Skeletal muscle tissue (tissue), 4 donors: Measurements from ENCODE around the gene CLEC11A. TPM values are rescaled to one million over a fixed set of nuclear protein-coding genes. Genes with fewer than 3 reads are reported as not detected.

Experiments used
- H3K27ac ChIP-seq: one replicate; pipeline ENCODE4 v1.7.0; 2013; ENCODE audit warnings: mild to moderate bottlenecking, low read depth, low read length, inconsistent platforms
- H3K27me3 ChIP-seq, 3 donors: one replicate each; pipeline ENCODE4 v1.7.0; 2013; ENCODE audit warnings: low read length in 3 of 3; ENCODE audit not compliant: control insufficient read depth in 3 of 3, insufficient read depth in 3 of 3
- H3K36me3 ChIP-seq, 3 donors: one replicate each; pipeline ENCODE4 v1.7.0; 2013; ENCODE audit warnings: low read length in 3 of 3; ENCODE audit not compliant: control insufficient read depth in 3 of 3, insufficient read depth in 3 of 3
- H3K4me1 ChIP-seq, 3 donors: one replicate each; pipeline ENCODE4 v1.7.0; 2013; ENCODE audit warnings: low read length in 3 of 3, mild to moderate bottlenecking in 3 of 3; ENCODE audit not compliant: control insufficient read depth in 3 of 3, insufficient read depth in 3 of 3
- H3K4me3 ChIP-seq, 3 donors: one replicate each; pipeline ENCODE4 v1.7.0; 2013; ENCODE audit warnings: low read length in 3 of 3
- H3K9ac ChIP-seq, 3 donors: one replicate each; pipeline ENCODE4 v1.7.0; 2013; ENCODE audit warnings: low read length in 3 of 3, mild to moderate bottlenecking in 3 of 3, moderate library complexity in 2 of 3, low read depth in 1 of 3
- H3K9me3 ChIP-seq, 3 donors: one replicate each; pipeline ENCODE4 v1.7.0; 2013; ENCODE audit warnings: low read length in 3 of 3; ENCODE audit not compliant: control insufficient read depth in 3 of 3
- total RNA-seq: library from RNA; depleted of rRNA; stranded (reverse); fragments of >200 nt; gene quantifications from one replicate; pipeline ENCODE4 v1.2.3, GENCODE V29; 2014
- donor health status: Osteomylitis.

The CLEC11A gene
- total RNA-seq, 1 donor from 2014 or later, result 11.5 TPM

- H3K9ac ChIP-seq, result no peak overlapping the region
- H3K27me3 ChIP-seq, result peaks cover 20 to 41% (median 32%) of the 10 kb centered on the region in 3 donors
These were observed 19.0 kb upstream of the CLEC11A start for GRCh38 chr19:50703915-50704796.

GRCh38 chr19:50705422-50706019, 17.6 kb upstream of the CLEC11A start:
- Histone ChIP-seq H3K4me3 (no peak overlapping the region), H3K27ac (no peak overlapping the region), H3K36me3 (no peaks in the 10 kb centered on the region), H3K9me3 (no peaks in the 10 kb centered on the region), H3K27me3 (peaks cover 16 to 34% (median 28%) of the 10 kb centered on the region in 3 donors), H3K4me1 (no peaks in the 10 kb centered on the region), H3K9ac (no peak overlapping the region)

More at GRCh38 chr19:50703915-50704796, 19.0 kb upstream of the CLEC11A start:
- no peaks in the 10 kb centered on the region for H3K36me3 ChIP-seq
- H3K9me3 ChIP-seq, result no peaks in the 10 kb centered on the region
- H3K27ac ChIP-seq, result no peak overlapping the region
- no peaks in the 10 kb centered on the region for H3K4me1 ChIP-seq
- no peak overlapping the region for H3K4me3 ChIP-seq

- peaks cover 12 to 34% (median 26%) of the 10 kb centered on the region in 3 donors for H3K27me3 ChIP-seq
- H3K36me3 ChIP-seq, result no peaks in the 10 kb centered on the region
- H3K4me3 ChIP-seq, result no peak overlapping the region
- H3K27ac ChIP-seq, result no peak overlapping the region
- no peak overlapping the region for H3K9ac ChIP-seq
- no peaks in the 10 kb centered on the region for H3K9me3 ChIP-seq
- H3K4me1 ChIP-seq, result no peaks in the 10 kb centered on the region
These were observed 16.8 kb upstream of the CLEC11A start for GRCh38 chr19:50706387-50706786.

GRCh38 chr19:50708179-50708879, 14.8 kb upstream of the CLEC11A start:
- Histone ChIP-seq H3K4me3 (no peak overlapping the region), H3K9ac (no peak overlapping the region), H3K4me1 (no peaks in the 10 kb centered on the region), H3K27me3 (peaks cover 8 to 28% (median 18%) of the 10 kb centered on the region in 3 donors), H3K27ac (no peak overlapping the region), H3K9me3 (no peaks in the 10 kb centered on the region), H3K36me3 (no peaks in the 10 kb centered on the region)

- H3K4me1 ChIP-seq, result no peaks in the 10 kb centered on the region
- H3K36me3 ChIP-seq, result no peaks in the 10 kb centered on the region
- no peak overlapping the region for H3K27ac ChIP-seq
- no peaks in the 10 kb centered on the region for H3K9me3 ChIP-seq
- H3K4me3 ChIP-seq, result no peak overlapping the region
- H3K9ac ChIP-seq, result no peak overlapping the region
- H3K27me3 ChIP-seq, result peaks cover 4 to 24% (median 9%) of the 10 kb centered on the region in 3 donors
These were observed 13.1 kb upstream of the CLEC11A start for GRCh38 chr19:50710094-50710493.

- Histone ChIP-seq H3K4me1 (no peaks in the 10 kb centered on the region), H3K27me3 (peaks cover 4 to 23% (median 9%) of the 10 kb centered on the region in 3 donors), H3K9me3 (no peaks in the 10 kb centered on the region), H3K27ac (no peak overlapping the region), H3K36me3 (no peaks in the 10 kb centered on the region), H3K4me3 (no peak overlapping the region), H3K9ac (no peak overlapping the region)
These were observed 12.6 kb upstream of the CLEC11A start for GRCh38 chr19:50710612-50711011.

GRCh38 chr19:50711196-50711595, 12.0 kb upstream of the CLEC11A start:
- H3K4me3 ChIP-seq, result no peak overlapping the region
- H3K9me3 ChIP-seq, result no peaks in the 10 kb centered on the region
- H3K9ac ChIP-seq, result no peak overlapping the region
- peaks cover 4 to 23% (median 9%) of the 10 kb centered on the region in 3 donors for H3K27me3 ChIP-seq
- H3K36me3 ChIP-seq, result no peaks in the 10 kb centered on the region
- no peaks in the 10 kb centered on the region for H3K4me1 ChIP-seq
- no peak overlapping the region for H3K27ac ChIP-seq

GRCh38 chr19:50711805-50712204, 11.4 kb upstream of the CLEC11A start:
- Histone ChIP-seq H3K27ac (no peak overlapping the region), H3K4me3 (no peak overlapping the region), H3K9me3 (no peaks in the 10 kb centered on the region), H3K36me3 (no peaks in the 10 kb centered on the region), H3K27me3 (peaks cover 5 to 28% (median 9%) of the 10 kb centered on the region in 3 donors), H3K4me1 (no peaks in the 10 kb centered on the region), H3K9ac (no peak overlapping the region)

GRCh38 chr19:50712833-50713232, 10.3 kb upstream of the CLEC11A start:
- Histone ChIP-seq H3K27me3 (peaks cover 14 to 38% (median 17%) of the 10 kb centered on the region in 3 donors), H3K36me3 (no peaks in the 10 kb centered on the region), H3K4me1 (peaks cover 0 to 3% (median 0%) of the 10 kb centered on the region in 3 donors), H3K4me3 (no peak overlapping the region), H3K9me3 (no peaks in the 10 kb centered on the region), H3K27ac (no peak overlapping the region), H3K9ac (no peak overlapping the region)
